Measurements from ENCODE around the gene EIF5AL1.

EIF5AL1 gene

DNA sequence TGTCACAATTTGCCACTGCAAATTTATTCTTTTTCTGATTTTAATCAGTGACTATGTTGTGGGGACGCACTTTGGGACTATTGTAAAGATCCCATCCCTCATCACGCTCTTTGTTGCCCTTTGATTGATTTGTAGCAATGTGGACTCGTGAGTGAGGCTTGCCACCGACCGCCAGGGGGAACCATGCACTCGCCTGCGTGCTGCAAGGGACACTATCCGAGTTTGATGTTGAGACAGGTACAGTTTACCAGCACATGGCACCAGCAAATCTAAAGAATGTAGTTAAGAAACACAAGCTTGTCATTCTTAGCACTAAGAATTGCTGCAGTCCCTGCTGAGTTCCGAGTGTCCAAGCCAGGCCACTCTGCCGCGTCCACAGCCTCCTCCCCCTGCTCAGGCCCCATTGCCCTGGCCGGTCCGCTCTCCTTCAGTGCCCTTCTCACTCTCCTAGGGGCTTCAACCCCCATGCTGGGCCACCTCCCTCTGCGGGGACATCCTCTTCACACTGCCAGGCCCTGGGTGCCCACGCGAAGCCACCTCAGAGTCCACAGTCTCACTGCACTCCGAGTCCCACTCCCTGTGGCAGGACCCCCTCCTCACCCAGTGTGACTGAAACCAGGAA lies 49.9 kb downstream of the EIF5AL1 start:
- peak; percentile 60 for DNase-seq

DNA sequence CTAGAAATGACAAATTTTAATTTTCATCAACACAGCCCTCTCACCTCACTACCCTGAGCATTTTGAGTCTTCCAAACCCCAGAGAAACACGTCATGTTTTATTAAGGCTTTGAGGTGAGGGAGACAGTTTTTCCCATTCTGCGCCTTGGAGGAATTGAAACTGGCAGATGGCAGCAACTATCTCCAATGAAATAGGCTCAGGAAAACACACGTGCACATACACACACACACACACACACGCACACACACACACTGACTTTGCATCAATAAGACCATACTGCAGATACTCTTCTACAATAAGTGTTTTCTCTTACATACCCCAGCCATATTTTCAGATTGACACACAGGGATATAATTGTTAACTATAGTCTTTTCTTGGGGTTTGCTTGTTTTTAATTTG lies 51.1 kb downstream of the EIF5AL1 start:
- no peak for DNase-seq
